G401.6 (cell line): ENCODE measurements around the gene PCDH9.

Experiments
- FAIRE-seq: peaks from 2 replicates; lab custom pipeline; 2012; peaks lifted over from hg19 to GRCh38; lab: Jason Lieb, UNC

The PCDH9 gene

DNA sequence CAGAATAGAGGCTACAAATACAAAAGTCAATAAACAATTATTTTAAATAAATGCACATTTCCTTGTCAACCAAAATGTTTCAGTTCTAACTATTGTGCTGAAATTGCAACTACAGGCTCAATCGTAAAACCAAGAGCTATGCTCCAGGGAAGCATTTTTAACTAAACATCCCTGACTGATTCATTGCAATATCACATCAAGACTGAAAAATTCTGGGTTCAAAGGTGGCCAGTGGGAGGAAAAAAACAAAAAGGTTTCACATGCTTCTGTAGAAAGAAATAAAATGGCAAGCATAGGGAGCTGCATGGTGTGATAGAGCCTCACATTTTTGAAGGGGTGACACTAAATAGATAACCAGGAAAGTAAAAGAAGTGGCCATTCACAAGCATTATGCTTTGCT is 862.8 kb downstream of the PCDH9 start:
- no peak for FAIRE-seq

DNA sequence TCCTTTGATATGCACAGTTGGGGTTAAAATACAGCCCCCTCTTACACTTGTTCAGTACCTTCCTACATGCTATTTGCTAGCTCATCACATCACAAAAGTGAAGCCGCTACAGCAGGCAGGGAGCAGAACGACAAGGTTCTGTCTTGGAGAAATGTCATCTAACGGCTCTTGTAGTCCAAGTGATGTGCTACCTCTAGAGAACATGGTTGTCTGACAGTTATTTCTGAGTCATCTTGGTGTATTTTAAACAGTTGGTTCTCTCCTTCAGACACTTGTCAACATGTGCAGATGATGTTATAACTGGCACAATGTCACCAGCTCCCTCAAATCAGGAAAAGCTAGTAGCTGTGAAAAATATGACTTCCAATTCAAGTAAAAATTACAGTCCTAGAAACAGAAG is 865.0 kb downstream of the PCDH9 start:
- FAIRE-seq: no peak

- FAIRE-seq: no peak
These were observed 865.8 kb downstream of the PCDH9 start for GRCh38 chr13:66364346-66364745.

DNA sequence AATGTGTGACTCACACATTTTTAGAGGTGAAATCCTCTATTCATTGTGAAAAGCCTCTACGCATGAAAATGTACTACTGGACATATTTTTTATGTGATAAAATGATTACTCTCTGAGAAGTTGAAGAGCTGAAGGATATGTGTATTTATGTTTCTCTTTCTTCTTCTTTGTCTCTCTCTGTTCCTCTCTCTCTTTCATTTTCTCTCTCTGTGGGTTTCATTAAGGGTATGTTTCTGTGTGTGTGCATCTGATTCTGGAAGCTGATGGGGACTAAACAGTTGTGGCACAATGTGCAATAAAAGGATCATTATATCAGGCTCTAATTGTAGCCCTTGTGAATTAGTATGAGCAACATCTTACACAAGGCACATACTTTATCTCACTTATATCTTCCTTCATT is 867.7 kb downstream of the PCDH9 start:
- no peak for FAIRE-seq

DNA sequence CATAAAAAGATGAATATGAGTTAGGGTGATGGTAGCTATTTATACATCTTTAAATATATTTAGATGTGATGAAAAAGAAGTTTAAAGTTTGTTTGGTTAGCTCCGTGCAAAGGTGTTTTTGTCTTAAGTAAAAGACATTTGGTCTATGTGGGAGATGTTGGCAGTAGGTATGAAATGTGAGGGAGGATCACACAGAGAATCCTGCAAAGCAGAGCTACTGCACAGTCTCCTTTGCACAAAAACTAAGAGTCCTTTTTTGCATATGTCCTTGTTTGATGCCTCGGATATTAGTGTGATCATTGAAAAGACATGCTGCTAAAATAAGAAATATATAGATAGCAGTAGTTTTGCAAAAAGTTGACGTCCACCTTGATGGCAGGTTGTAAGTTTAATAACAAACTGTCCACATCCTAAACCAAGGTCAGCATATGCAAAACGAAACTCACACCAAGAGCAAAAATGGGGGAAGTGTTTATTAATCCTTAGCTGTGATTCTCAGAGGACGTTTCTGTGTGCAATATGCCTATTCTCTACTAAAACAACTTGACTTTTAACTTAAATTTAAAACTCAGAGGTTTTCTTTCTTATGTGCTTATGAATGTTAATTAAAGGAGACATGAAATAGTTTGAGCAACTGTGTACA is 870.1 kb downstream of the PCDH9 start:
- no peak for FAIRE-seq

DNA sequence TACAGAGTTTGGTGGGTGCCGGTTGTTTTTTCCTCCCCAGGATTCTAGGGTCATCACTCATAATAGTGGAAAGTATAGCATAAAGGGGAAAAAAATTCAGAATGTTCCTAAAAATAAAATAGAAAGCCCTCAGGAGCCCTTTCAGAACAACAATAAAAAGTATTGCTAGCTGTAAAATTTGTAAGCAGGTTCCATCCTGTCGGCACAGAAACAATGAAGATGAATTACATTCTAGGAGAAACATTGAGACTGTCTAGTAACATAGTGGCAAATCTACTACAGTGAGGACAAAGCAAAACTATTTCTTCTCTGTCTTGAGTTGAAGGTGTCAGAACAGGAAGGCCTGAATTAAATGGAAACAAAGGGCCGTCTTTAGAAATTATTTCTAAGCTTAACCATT is 870.7 kb downstream of the PCDH9 start:
- FAIRE-seq: no peak

GRCh38 chr13:66358564-66358963 is 871.6 kb downstream of the PCDH9 start:
- FAIRE-seq: no peak

- FAIRE-seq: no peak
These were observed 872.7 kb downstream of the PCDH9 start for GRCh38 chr13:66357463-66357862.

GRCh38 chr13:66354879-66355751 is 875.0 kb downstream of the PCDH9 start:
- FAIRE-seq: no peak

DNA sequence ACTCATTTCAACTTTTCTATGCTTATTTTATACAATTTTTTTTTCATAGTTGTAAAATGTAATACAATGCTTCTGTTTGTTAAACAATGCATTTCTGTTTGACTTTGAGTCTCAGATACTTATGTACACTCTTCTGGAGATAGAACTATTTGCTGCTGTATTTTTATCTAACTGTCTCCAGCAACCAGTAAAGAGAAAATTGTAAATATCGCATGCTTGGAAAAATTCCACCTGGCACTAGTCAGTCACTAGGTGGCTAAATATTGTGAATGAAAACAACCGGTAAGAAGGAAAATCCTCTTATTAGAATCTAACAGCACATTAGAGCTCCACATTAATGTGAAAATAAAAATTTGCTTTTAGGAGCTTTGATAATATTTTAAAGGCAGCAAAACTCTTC is 876.5 kb downstream of the PCDH9 start:
- FAIRE-seq: no peak

DNA sequence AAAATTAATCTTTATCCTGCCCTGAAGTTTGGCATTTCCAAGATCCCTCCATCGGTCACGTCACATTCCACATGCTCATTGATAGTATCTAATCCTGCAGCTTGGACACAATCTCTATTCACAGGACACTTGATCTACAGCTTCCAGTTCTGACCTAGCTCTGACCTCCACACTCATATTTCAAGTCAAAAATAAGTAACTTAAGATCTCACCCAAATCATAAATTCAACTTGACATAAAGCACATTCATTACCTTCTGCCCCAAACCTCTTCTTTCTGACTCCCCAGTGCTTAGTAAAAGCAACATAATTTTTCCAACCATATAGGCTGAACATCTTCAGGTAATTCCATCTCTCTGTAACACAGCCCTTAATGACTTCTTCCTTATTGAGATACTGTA is 880.2 kb downstream of the PCDH9 start:
- no peak for FAIRE-seq

GRCh38 chr13:66348745-66349690 is 881.1 kb downstream of the PCDH9 start:
- no peak for FAIRE-seq

- no peak for FAIRE-seq
These were observed 882.5 kb downstream of the PCDH9 start for GRCh38 chr13:66347486-66348117.

DNA sequence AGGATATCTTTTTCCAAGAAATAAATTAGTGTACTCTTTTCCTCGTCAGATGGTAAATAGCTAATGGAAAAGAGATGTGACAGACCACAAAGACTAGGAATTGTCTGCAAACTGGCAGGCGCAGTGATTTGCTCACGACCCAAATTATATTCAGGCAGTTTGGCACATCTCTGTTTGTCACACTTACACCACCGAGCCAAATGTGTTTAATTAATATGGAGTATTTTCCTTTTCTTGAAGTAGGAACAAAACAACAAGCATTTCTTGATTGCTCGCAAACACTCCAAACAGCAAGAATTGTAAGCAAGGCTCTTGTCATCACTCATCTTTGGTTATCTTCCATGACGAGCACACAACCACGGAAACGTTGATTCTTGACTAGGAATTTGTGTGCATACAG is 884.2 kb downstream of the PCDH9 start:
- FAIRE-seq: no peak

GRCh38 chr13:66345518-66345810 is 884.7 kb downstream of the PCDH9 start:
- FAIRE-seq: no peak

GRCh38 chr13:66344805-66345517 is 885.2 kb downstream of the PCDH9 start:
- no peak for FAIRE-seq

- no peak for FAIRE-seq
These were observed 886.8 kb downstream of the PCDH9 start for GRCh38 chr13:66343224-66343828.

GRCh38 chr13:66341635-66342377 is 888.3 kb downstream of the PCDH9 start:
- no peak for FAIRE-seq

DNA sequence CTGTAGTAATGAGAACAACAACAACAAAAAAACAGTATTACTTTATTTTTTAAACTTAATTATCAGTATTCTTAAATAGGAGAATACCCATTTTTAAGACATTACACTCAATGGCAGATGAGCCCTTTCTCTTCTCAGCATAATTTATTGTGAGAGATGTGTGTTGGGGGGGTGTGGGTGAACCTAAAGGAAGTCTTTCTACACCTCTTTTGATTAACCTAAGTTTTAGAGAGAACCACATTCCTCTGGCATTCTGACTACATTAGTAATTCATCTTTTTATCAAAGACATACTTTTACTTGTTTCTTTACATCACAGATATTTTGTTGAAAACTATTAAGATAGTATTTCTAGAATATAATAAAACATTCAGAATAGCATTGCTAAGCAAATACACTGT is 890.9 kb downstream of the PCDH9 start:
- no peak for FAIRE-seq

GRCh38 chr13:66338542-66338941 is 891.6 kb downstream of the PCDH9 start:
- no peak for FAIRE-seq

DNA sequence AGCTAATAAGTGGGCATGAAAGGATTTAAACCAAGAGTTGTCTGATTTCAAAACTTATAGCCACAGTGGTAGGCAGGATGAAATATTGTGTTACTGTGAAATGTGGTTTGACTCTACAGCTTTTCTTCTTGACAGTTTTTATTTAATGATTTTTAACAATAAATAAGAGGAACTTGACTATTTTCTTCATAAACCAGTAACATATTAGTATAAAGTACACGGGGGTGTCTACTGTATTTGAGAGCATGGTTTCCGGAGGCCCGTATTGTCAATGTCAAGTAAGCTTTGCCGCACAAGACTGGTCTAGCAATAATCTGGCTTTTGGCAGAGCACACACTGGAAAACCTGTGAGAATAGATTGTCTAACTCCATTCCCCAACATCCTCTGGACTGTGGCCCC is 894.5 kb downstream of the PCDH9 start:
- no peak for FAIRE-seq
